ENCODE data around the gene ARHGAP33.
A peak's percentile ranks its signal among the peaks of the same experiment; 100 is the strongest.
"Not testable (repeated sequence)": the region's sequence is repeated elsewhere in the genome, so short reads cannot be mapped to it uniquely, and the experiment has no call there.

ARHGAP33 gene

GRCh38 chr19:35756377-35757230, 18.8 kb upstream of the ARHGAP33 start, which contains the start of gene HSPB6:
Gene HSPB6 (minus strand): TSS chr19:35757029. CDS start chr19:35757008, 21 bp downstream.
- peak; percentile 84 for DNase-seq

GRCh38 chr19:35757231-35757748, 18.1 kb upstream of the ARHGAP33 start:
- DNase-seq = peak; percentile 96

- peak; percentile 99 for DNase-seq
These were observed 17.4 kb upstream of the ARHGAP33 start, which contains the start of gene PROSER3 for GRCh38 chr19:35757749-35758608. Gene PROSER3 (plus strand): TSS chr19:35758176. CDS start chr19:35758216, 40 bp downstream.

GRCh38 chr19:35759697-35760096, 15.7 kb upstream of the ARHGAP33 start:
- DNase-seq = no peak

- DNase-seq = no peak
These were observed 14.5 kb upstream of the ARHGAP33 start for GRCh38 chr19:35760711-35761349.

- no peak for DNase-seq
These were observed 10.7 kb upstream of the ARHGAP33 start for GRCh38 chr19:35764432-35765315.

GRCh38 chr19:35766571-35767104, 8.7 kb upstream of the ARHGAP33 start:
- DNase-seq = no peak

GRCh38 chr19:35767288-35768081, 7.9 kb upstream of the ARHGAP33 start:
- no peak for DNase-seq

- DNase-seq = no peak
These were observed 7.3 kb upstream of the ARHGAP33 start for GRCh38 chr19:35768082-35768421.

GRCh38 chr19:35772362-35772761, 3.0 kb upstream of the ARHGAP33 start:
- DNase-seq = not testable (repeated sequence)

GRCh38 chr19:35773020-35773806, 2.2 kb upstream of the ARHGAP33 start:
- DNase-seq = no peak

GRCh38 chr19:35774274-35775045, 904 bp upstream of the ARHGAP33 start:
- peak; percentile 31 for DNase-seq

GRCh38 chr19:35775046-35775297, 392 bp upstream of the ARHGAP33 start:
- no peak for DNase-seq

GRCh38 chr19:35776102-35776788, 881 bp downstream of the ARHGAP33 start:
- peak; percentile 31 for DNase-seq

- peak; percentile 28 for DNase-seq
These were observed 1.9 kb downstream of the ARHGAP33 start for GRCh38 chr19:35777086-35777841.

GRCh38 chr19:35777961-35778360, 2.6 kb downstream of the ARHGAP33 start:
- no peak for DNase-seq

- DNase-seq = no peak
These were observed 3.7 kb downstream of the ARHGAP33 start for GRCh38 chr19:35779033-35779432.

- DNase-seq = no peak
These were observed 4.7 kb downstream of the ARHGAP33 start for GRCh38 chr19:35780058-35780457.
